HepG2 (cell line): ENCODE results near the gene OVCA2. TPM values are rescaled to one million over a fixed set of nuclear protein-coding genes. Genes with fewer than 3 reads are reported as not detected.

Experiments used
- ASH2L ChIP-seq: fragments of 300-600, 200-600 bp; sonication (generic); IDR thresholded peaks from 2 replicates; pipeline ENCODE4 v1.7.0; 2017; ENCODE audit warnings: low read depth, mild to moderate bottlenecking, moderate library complexity, mixed read lengths, low read length; ENCODE audit not compliant: insufficient read length
- CAMTA2 ChIP-seq: sonication (generic); formaldehyde crosslinking; IDR thresholded peaks from 2 replicates; pipeline ENCODE4 v1.4.0; 2020; ENCODE audit warnings: mild to moderate bottlenecking, missing genetic modification reagents, borderline replicate concordance
- CC2D1A ChIP-seq: sonication (generic); formaldehyde crosslinking; IDR thresholded peaks from 2 replicates; pipeline ENCODE4 v1.8.1; 2023; ENCODE audit warnings: mild to moderate bottlenecking, missing genetic modification reagents
- FOSL2 ChIP-seq: sonication (generic); formaldehyde crosslinking; IDR thresholded peaks from 2 replicates; pipeline ENCODE4 v1.4.0; 2020; ENCODE audit warnings: missing genetic modification reagents
- FOXA1 ChIP-seq, 2 experiments: fragments of 450-650 bp in 1 of 2; sonication (generic) in 1 of 2; formaldehyde crosslinking in 1 of 2; IDR thresholded peaks; 2 replicates each; pipeline versions ENCODE4 v1.4.0 to v1.6.1; 2016 to 2020; ENCODE audit warnings: missing genetic modification reagents in 1 of 2
- FOXP4 ChIP-seq: sonication (generic); formaldehyde crosslinking; IDR thresholded peaks from 2 replicates; pipeline ENCODE4 v1.4.0; 2020; ENCODE audit warnings: missing genetic modification reagents
- IRF9 ChIP-seq: sonication (generic); formaldehyde crosslinking; IDR thresholded peaks from 2 replicates; pipeline ENCODE4 v1.8.0; 2022; ENCODE audit warnings: missing genetic modification reagents, mild to moderate bottlenecking, borderline replicate concordance
- KLF15 ChIP-seq: sonication (generic); formaldehyde crosslinking; IDR thresholded peaks from 2 replicates; pipeline ENCODE4 v1.8.1; 2023; ENCODE audit warnings: borderline replicate concordance, mild to moderate bottlenecking, inconsistent platforms, missing genetic modification reagents, mixed read lengths
- MXD4 ChIP-seq: IDR thresholded peaks from 2 replicates; pipeline ENCODE4 v1.6.1; 2016; ENCODE audit warnings: mild to moderate bottlenecking, missing biosample characterization, missing genetic modification reagents
- PATZ1 ChIP-seq: sonication (generic); formaldehyde crosslinking; IDR thresholded peaks from 2 replicates; pipeline ENCODE4 v1.4.0; 2020; ENCODE audit warnings: missing genetic modification reagents
- RCOR2 ChIP-seq: IDR thresholded peaks from 2 replicates; pipeline ENCODE4 v1.6.1; 2016; ENCODE audit warnings: missing biosample characterization, missing genetic modification reagents
- REXO4 ChIP-seq: sonication (generic); formaldehyde crosslinking; IDR thresholded peaks from 2 replicates; pipeline ENCODE4 v1.8.0; 2022; ENCODE audit warnings: missing genetic modification reagents, mild to moderate bottlenecking, borderline replicate concordance
- SIX1 ChIP-seq: sonication (generic); formaldehyde crosslinking; IDR thresholded peaks from 2 replicates; pipeline ENCODE4 v1.4.0; 2020; ENCODE audit warnings: missing genetic modification reagents, borderline replicate concordance
- SMC3 ChIP-seq: IDR thresholded peaks from 2 replicates; pipeline ENCODE4 v1.6.1; 2011; ENCODE audit warnings: low read length, improper control_type of control experiment
- TEF ChIP-seq: sonication (generic); formaldehyde crosslinking; IDR thresholded peaks from 2 replicates; pipeline ENCODE4 v1.5.0; 2020; ENCODE audit warnings: missing genetic modification reagents
- USF2 ChIP-seq, 2 experiments: sonication (generic) in 1 of 2; formaldehyde crosslinking in 1 of 2; IDR thresholded peaks; 2 replicates each; pipeline versions ENCODE4 v1.5.1 to v1.6.1; 2011 to 2020; ENCODE audit warnings: borderline replicate concordance in 1 of 2, low read depth in 1 of 2, low read length in 1 of 2, mild to moderate bottlenecking in 1 of 2, missing genetic modification reagents in 1 of 2, moderate library complexity in 1 of 2
- ZBTB7A ChIP-seq: sonication (generic); formaldehyde crosslinking; IDR thresholded peaks from 2 replicates; pipeline ENCODE4 v1.8.0; 2022; ENCODE audit warnings: mild to moderate bottlenecking, missing genetic modification reagents
- ZMYM4 ChIP-seq: sonication (generic); formaldehyde crosslinking; IDR thresholded peaks from 2 replicates; pipeline ENCODE4 v1.8.1; 2023; ENCODE audit warnings: mild to moderate bottlenecking, missing genetic modification reagents
- ZNF205 ChIP-seq: IDR thresholded peaks from 2 replicates; pipeline ENCODE4 v1.6.1; 2018; ENCODE audit warnings: missing biosample characterization, missing genetic modification reagents
- ZNF577 ChIP-seq: sonication (generic); formaldehyde crosslinking; IDR thresholded peaks from 2 replicates; pipeline ENCODE4 v1.4.0; 2020; ENCODE audit warnings: mild to moderate bottlenecking, low read depth, missing genetic modification reagents, borderline replicate concordance
- ZNF616 ChIP-seq: sonication (generic); formaldehyde crosslinking; IDR thresholded peaks from 2 replicates; pipeline ENCODE4 v1.5.0; 2020; ENCODE audit warnings: low read depth, mild to moderate bottlenecking, missing genetic modification reagents
- polyA plus RNA-seq, 8 experiments: library from polyadenylated mRNA; depleted of rRNA in 3 of 8; stranded (reverse) in 7 of 8; unstranded in 1 of 8; fragments of >200 nt; fragmentation: Illumina TruSeq in 4 of 8; extraction: Trizol in 4 of 8; gene quantifications; 2 replicates each; pipeline versions ENCODE4 v1.2.1 to v1.2.3, GENCODE V29; 2011 to 2016; ENCODE audit warnings: low read depth in 4 of 8, missing spikeins in 1 of 8, mixed read lengths in 1 of 8; ENCODE audit not compliant: insufficient read depth in 1 of 8
- total RNA-seq, 5 experiments: library from RNA; depleted of rRNA; stranded (reverse); fragments of >200 nt; fragmentation: Illumina TruSeq; extraction: Trizol; gene quantifications; 2 replicates each; pipeline ENCODE4 v1.2.3, GENCODE V29; 2016; ENCODE audit warnings: low read depth in 1 of 5

OVCA2 gene
- total and polyA plus RNA-seq, 2 of the 13 experiments (the other 11 are each of a cell fraction or from before 2014, with no cell fraction given), result 23.7 to 28.2 TPM

GRCh38 chr17:2025622-2026309 lies 16.1 kb upstream of the OVCA2 start (continued):
- TF ChIP-seq IRF9 (CRISPR knock-in tag) (no peak), CAMTA2 (CRISPR knock-in tag) (no peak), ZNF577 (CRISPR knock-in tag) (no peak), SMC3 (peak; percentile 70), SIX1 (CRISPR knock-in tag) (no peak), ZMYM4 (CRISPR knock-in tag) (0 out of 2 replicates have a peak, but pooled peaks have one; percentile 13), KLF15 (no peak), PATZ1 (0 out of 2 replicates have a peak, but pooled peaks have one; percentile 15), ASH2L (no peak), FOXP4 (CRISPR knock-in tag) (no peak), MXD4 (no peak), TEF (no peak), ZNF616 (CRISPR knock-in tag) (no peak), FOXA1 (IDR thresholded peaks at IDR 0.05) (no peak), FOXA1 (CRISPR knock-in tag; IDR thresholded peaks at IDR 0.05) (no peak), CC2D1A (CRISPR knock-in tag) (no peak), USF2 (IDR thresholded peaks at IDR 0.05; ENCODE audit: low read depth, low read length) (no peak), USF2 (CRISPR knock-in tag; IDR thresholded peaks at IDR 0.05; ENCODE audit: borderline replicate concordance) (no peak), ZNF205 (0 out of 2 replicates have a peak, but pooled peaks have one; percentile 30), ZBTB7A (no peak), FOSL2 (peak; percentile 6; the same call in 1 of the 2 replicates), REXO4 (CRISPR knock-in tag) (no peak), RCOR2 (CRISPR knock-in tag) (no peak)
